K562 (cell line): Measurements from ENCODE around the gene SPDYE6. TPM values are rescaled to one million over a fixed set of nuclear protein-coding genes. Genes with fewer than 3 reads are reported as not detected.

Experiments
- ERF ChIP-seq: fragments of 450-650 bp; formaldehyde crosslinking; IDR thresholded peaks from 2 replicates; pipeline ENCODE4 v1.4.0; 2020; ENCODE audit warnings: mild to moderate bottlenecking, mixed read lengths
- ETV1 ChIP-seq: fragments of 450-650 bp; conservative IDR thresholded peaks from 2 replicates; pipeline ENCODE4 v1.6.1; 2016; ENCODE audit warnings: missing genetic modification characterization, control low read depth, low read depth, missing compliant biosample characterization
- FOXA3 ChIP-seq, 2 experiments: fragments of 450-650 bp in 1 of 2; sonication (generic) in 1 of 2; formaldehyde crosslinking; IDR thresholded peaks in 1 of 2; conservative IDR thresholded peaks in 1 of 2; 2 replicates each; pipeline versions ENCODE4 v1.4.0 to v1.8.0; 2020 to 2022; ENCODE audit warnings: mild to moderate bottlenecking in 2 of 2, missing genetic modification reagents in 1 of 2
- HDAC3 ChIP-seq: fragments of 450-650 bp; IDR thresholded peaks from 2 replicates; pipeline ENCODE4 v1.6.1; 2018; ENCODE audit warnings: borderline replicate concordance, mild to moderate bottlenecking, moderate library complexity; ENCODE audit not compliant: partially characterized antibody
- MITF ChIP-seq: IDR thresholded peaks from 2 replicates; pipeline ENCODE4 v1.6.1; 2014; ENCODE audit warnings: antibody characterized with exemption
- MTA1 ChIP-seq: fragments of 450-650 bp; IDR thresholded peaks from 2 replicates; pipeline ENCODE4 v1.6.1; 2017; ENCODE audit warnings: borderline replicate concordance
- MTA3 ChIP-seq: fragments of 450-650 bp; formaldehyde crosslinking; IDR thresholded peaks from 2 replicates; pipeline ENCODE4 v1.6.1; 2017; ENCODE audit warnings: mild to moderate bottlenecking, borderline replicate concordance
- NFYB ChIP-seq: IDR thresholded peaks from 2 replicates; pipeline ENCODE4 v1.6.1; 2011; ENCODE audit warnings: mild to moderate bottlenecking, moderate library complexity; ENCODE audit not compliant: insufficient read length; ENCODE audit errors: extremely low read depth
- PTTG1 ChIP-seq: fragments of 450-650 bp; IDR thresholded peaks from 2 replicates; pipeline ENCODE4 v1.6.1; 2016; ENCODE audit warnings: low read depth, mild to moderate bottlenecking, missing genetic modification characterization, missing compliant biosample characterization
- SMARCB1 ChIP-seq: IDR thresholded peaks from 2 replicates; pipeline ENCODE4 v1.6.1; 2011; ENCODE audit warnings: improper control_type of control experiment, low read depth; ENCODE audit not compliant: insufficient read length
- TAF9B ChIP-seq: fragments of 450-650 bp; IDR thresholded peaks from 2 replicates; pipeline ENCODE4 v1.6.1; 2018; ENCODE audit warnings: mild to moderate bottlenecking; ENCODE audit not compliant: partially characterized antibody
- ZFP1 ChIP-seq: fragments of 450-650 bp; formaldehyde crosslinking; IDR thresholded peaks from 2 replicates; pipeline ENCODE4 v1.4.0; 2020; ENCODE audit warnings: mild to moderate bottlenecking, mixed read lengths
- ZNF24 ChIP-seq: fragments of 450-650 bp; IDR thresholded peaks from 2 replicates; pipeline ENCODE4 v1.6.1; 2016
- polyA plus RNA-seq, 8 experiments: library from polyadenylated mRNA; depleted of rRNA in 4 of 8; stranded (reverse) in 5 of 8; unstranded in 3 of 8; fragments of >200 nt; fragmentation: Nextera tagmentation in 2 of 8; fragmentation: Illumina TruSeq in 1 of 8; extraction: Ambion mirVana in 2 of 8; extraction: Trizol in 1 of 8; gene quantifications; 2 replicates each; pipeline versions ENCODE4 v1.2.1 to v1.2.3, GENCODE V29; 2011 to 2014; ENCODE audit warnings: inconsistent platforms in 1 of 8, missing spikeins in 1 of 8
- total RNA-seq, 7 experiments: library from RNA; depleted of rRNA in 6 of 7; stranded (reverse); fragments of >200 nt in 6 of 7; fragmentation: Illumina TruSeq in 2 of 7; extraction: Trizol in 2 of 7; gene quantifications; 2 replicates each; pipeline versions ENCODE4 v1.2.1 to v1.2.3, GENCODE V29; 2011 to 2021; ENCODE audit warnings: low replicate concordance in 1 of 7
- TF ChIP-seq, protein P1 (sequence below): fragments of 450-650 bp; IDR thresholded peaks from 2 replicates; pipeline ENCODE4 v1.6.1; 2016; ENCODE audit warnings: missing biosample characterization, missing genetic modification characterization
- TF ChIP-seq, protein P2 (sequence below), 2 experiments: fragments of 450-650 bp in 1 of 2; sonication (generic) in 1 of 2; formaldehyde crosslinking in 1 of 2; IDR thresholded peaks; 2 replicates each; pipeline versions ENCODE4 v1.7.1 to v1.9.0; 2016 to 2022; ENCODE audit warnings: inconsistent platforms in 1 of 2, mild to moderate bottlenecking in 1 of 2, missing genetic modification reagents in 1 of 2

SPDYE6 gene
- total and polyA plus RNA-seq, 9 of the 15 experiments (the other 6 are each of a cell fraction or from before 2014, with no cell fraction given), result 0.24 to 0.35 TPM; not detected in 7

DNA sequence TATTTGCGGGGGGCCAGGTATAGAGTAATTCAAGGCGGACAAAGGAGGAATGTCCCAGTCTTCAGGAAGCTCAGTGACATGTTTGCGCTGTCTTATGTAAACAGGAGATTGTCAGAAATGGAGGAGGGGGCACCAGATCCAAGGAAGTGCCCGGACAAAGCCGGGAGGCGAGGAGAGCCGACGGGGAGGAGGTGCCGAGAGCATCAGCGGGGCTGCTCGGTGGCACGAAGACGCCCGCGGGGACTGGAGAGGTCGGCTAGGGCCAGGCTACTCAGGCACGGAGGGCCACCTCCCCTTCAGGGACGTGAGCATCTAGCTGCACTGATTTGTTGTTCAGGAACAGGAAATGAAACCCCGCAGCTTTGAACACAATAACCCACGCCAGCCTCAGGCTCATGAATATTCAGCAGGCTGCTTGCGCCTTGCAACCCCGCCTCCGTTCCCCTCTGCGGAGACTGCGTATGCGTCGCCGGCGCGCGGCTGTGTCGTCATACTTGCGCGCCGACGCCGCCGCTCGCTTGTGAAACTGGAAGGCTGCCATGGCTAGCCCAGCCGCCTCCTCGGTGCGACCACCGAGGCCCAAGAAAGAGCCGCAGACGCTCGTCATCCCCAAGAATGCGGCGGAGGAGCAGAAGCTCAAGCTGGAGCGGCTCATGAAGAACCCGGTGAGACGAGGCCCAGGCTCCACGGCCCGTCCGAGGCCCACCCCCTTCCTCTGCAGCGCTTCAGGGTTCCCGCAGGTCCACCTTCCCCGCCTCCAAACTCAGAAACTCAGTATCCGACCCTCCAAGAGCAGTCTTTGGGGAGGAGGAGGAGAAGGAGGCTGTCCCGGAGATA is 39.8 kb upstream of the SPDYE6 start, which contains the start of gene PRKRIP1 (continued):
- no peak for TF ChIP-seq ETV1 (tag)
- TF ChIP-seq ERF (CRISPR knock-in tag), result peak; percentile 37; the same call in 1 of the 2 replicates
- TF ChIP-seq, protein P1, sequence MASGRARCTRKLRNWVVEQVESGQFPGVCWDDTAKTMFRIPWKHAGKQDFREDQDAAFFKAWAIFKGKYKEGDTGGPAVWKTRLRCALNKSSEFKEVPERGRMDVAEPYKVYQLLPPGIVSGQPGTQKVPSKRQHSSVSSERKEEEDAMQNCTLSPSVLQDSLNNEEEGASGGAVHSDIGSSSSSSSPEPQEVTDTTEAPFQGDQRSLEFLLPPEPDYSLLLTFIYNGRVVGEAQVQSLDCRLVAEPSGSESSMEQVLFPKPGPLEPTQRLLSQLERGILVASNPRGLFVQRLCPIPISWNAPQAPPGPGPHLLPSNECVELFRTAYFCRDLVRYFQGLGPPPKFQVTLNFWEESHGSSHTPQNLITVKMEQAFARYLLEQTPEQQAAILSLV, result no peak
- TF ChIP-seq TAF9B, result no peak
- TF ChIP-seq NFYB, result no peak
- TF ChIP-seq SMARCB1, result no peak
- no peak for TF ChIP-seq PTTG1 (tag)
- TF ChIP-seq MTA1, result peak; percentile 98
- no peak for TF ChIP-seq ZFP1 (CRISPR knock-in tag)
- no peak for TF ChIP-seq MITF
- TF ChIP-seq, protein P2, sequence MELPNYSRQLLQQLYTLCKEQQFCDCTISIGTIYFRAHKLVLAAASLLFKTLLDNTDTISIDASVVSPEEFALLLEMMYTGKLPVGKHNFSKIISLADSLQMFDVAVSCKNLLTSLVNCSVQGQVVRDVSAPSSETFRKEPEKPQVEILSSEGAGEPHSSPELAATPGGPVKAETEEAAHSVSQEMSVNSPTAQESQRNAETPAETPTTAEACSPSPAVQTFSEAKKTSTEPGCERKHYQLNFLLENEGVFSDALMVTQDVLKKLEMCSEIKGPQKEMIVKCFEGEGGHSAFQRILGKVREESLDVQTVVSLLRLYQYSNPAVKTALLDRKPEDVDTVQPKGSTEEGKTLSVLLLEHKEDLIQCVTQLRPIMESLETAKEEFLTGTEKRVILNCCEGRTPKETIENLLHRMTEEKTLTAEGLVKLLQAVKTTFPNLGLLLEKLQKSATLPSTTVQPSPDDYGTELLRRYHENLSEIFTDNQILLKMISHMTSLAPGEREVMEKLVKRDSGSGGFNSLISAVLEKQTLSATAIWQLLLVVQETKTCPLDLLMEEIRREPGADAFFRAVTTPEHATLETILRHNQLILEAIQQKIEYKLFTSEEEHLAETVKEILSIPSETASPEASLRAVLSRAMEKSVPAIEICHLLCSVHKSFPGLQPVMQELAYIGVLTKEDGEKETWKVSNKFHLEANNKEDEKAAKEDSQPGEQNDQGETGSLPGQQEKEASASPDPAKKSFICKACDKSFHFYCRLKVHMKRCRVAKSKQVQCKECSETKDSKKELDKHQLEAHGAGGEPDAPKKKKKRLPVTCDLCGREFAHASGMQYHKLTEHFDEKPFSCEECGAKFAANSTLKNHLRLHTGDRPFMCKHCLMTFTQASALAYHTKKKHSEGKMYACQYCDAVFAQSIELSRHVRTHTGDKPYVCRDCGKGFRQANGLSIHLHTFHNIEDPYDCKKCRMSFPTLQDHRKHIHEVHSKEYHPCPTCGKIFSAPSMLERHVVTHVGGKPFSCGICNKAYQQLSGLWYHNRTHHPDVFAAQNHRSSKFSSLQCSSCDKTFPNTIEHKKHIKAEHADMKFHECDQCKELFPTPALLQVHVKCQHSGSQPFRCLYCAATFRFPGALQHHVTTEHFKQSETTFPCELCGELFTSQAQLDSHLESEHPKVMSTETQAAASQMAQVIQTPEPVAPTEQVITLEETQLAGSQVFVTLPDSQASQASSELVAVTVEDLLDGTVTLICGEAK (IDR thresholded peaks at IDR 0.05), result no peak
- TF ChIP-seq, protein P2 (CRISPR knock-in tag; IDR thresholded peaks at IDR 0.05), result no peak
- TF ChIP-seq MTA3, result no peak
- peak; percentile 46 to 66; a peak in 2 of 4 replicates for TF ChIP-seq FOXA3 (CRISPR knock-in tag; conservative IDR thresholded peaks at IDR 0.05 in 1 of 2, IDR thresholded peaks at IDR 0.05 in 1 of 2)
- no peak for TF ChIP-seq HDAC3
- no peak for TF ChIP-seq ZNF24
